Transverse colon (tissue), 4 donors: ENCODE measurements around the gene CHN1. TPM values are rescaled to one million over a fixed set of nuclear protein-coding genes. Genes with fewer than 3 reads are reported as not detected.

ENCODE experiments used
- DNase-seq: peaks from one replicate; pipeline ENCODE4 v3.0.0-alpha.2; 2019
- H3K27ac ChIP-seq, 4 donors: fragments of 200-600 bp; sonication (generic); 2 replicates each; pipeline ENCODE4 v1.5.1; 2016 to 2018; ENCODE audit warnings: inconsistent platforms in 4 of 4
- H3K27me3 ChIP-seq: fragments of 200-600 bp; sonication (generic); 2 replicates; pipeline ENCODE4 v1.5.1; 2017; ENCODE audit warnings: inconsistent platforms
- H3K36me3 ChIP-seq, 4 donors: fragments of 200-600 bp; sonication (generic); 2 replicates each; pipeline ENCODE4 v1.5.1; 2017 to 2019; ENCODE audit warnings: inconsistent platforms in 4 of 4
- H3K4me1 ChIP-seq, 4 donors: fragments of 200-600 bp; sonication (generic); 2 replicates each; pipeline ENCODE4 v1.5.1; 2017 to 2020; ENCODE audit warnings: inconsistent platforms in 4 of 4
- H3K4me3 ChIP-seq, 4 donors: fragments of 200-600 bp; sonication (generic); 1 replicate in 1 of 4; 2 replicates in 3 of 4; pipeline versions ENCODE4 v1.5.1 to v1.6.1; 2017 to 2019; ENCODE audit warnings: inconsistent platforms in 4 of 4
- H3K9me3 ChIP-seq, 2 donors: fragments of 200-600 bp; sonication (generic); 2 replicates each; pipeline ENCODE4 v1.5.1; 2017 to 2019; ENCODE audit warnings: inconsistent platforms in 2 of 2
- EP300 ChIP-seq: sonication (generic); formaldehyde crosslinking; IDR thresholded peaks from one replicate; pipeline ENCODE4 v1.6.1; 2017; ENCODE audit warnings: antibody characterized with exemption, low read depth
- POLR2A ChIP-seq: fragments of 450-650 bp; IDR thresholded peaks from one replicate; pipeline ENCODE4 v1.6.1; 2016; ENCODE audit warnings: antibody characterized with exemption, mild to moderate bottlenecking, moderate library complexity
- POLR2AphosphoS5 ChIP-seq, 3 donors: sonication (generic); formaldehyde crosslinking; IDR thresholded peaks; one replicate each; pipeline ENCODE4 v1.6.1; 2016; ENCODE audit warnings: antibody characterized with exemption in 3 of 3
- WGBS, 2 donors: methylation state at CpG; one replicate each; pipeline ENCODE4 v1.1.5; 2018; ENCODE audit warnings: low coverage in 1 of 2; 5-methylcytosine and 5-hydroxymethylcytosine counted together
- in situ Hi-C, 4 donors: fragments of 200-750 bp; cut with MboI; loops; one replicate each; pipeline versions ENCODE4 v1.15.0 to v1.15.1; 2017; ENCODE audit warnings: low sequenced_read_pairs in 3 of 4, low pct_ligation_motif_present in 1 of 4, low pct_unique_long_range_greater_than_20kb in 1 of 4
- intact Hi-C: fragments of 100-400 bp; cut with DNase I; formaldehyde crosslinking; loops from one replicate; pipeline ENCODE4 v1.15.1; 2023; ENCODE audit warnings: low total_unique reads
- total RNA-seq, 4 donors: library from RNA; depleted of rRNA; stranded (reverse); fragments of >200 nt; gene quantifications; one replicate each; pipeline ENCODE4 v1.1.0, GENCODE V29; 2016
- TF ChIP-seq, protein P1 (sequence below), 5 experiments: fragments of 200-600 bp in 3 of 5; fragments of 450-650 bp in 2 of 5; sonication (generic) in 3 of 5; IDR thresholded peaks; 1 replicate in 2 of 5; 2 replicates in 3 of 5; pipeline ENCODE4 v1.5.1; 2016 to 2017; ENCODE audit warnings: antibody characterized with exemption in 5 of 5, inconsistent platforms in 3 of 5, mild to moderate bottlenecking in 2 of 5, moderate library complexity in 1 of 5

Gene CHN1
- total RNA-seq, 4 donors from 2014 or later: 1.6 to 3.2 (median 3.0) TPM; not detected in 1

DNA sequence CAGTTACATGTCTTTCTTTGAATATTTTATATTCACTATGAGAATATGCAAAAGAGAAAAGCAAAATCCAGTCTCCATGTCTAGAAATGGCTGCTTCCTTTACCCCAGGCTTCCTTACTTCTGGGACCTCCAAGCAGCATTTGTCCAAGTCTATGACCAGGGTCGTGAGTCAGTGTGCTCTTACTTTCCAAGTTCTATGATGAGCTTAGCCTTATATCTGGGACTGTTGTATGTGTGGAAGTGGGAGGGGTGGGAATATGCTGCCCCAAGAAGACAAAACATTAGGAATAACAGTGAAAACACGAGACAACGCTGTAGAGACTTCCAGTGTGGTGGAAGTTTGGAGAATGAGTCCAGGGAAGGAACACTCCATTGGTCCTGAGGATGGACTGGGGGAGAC is 219.7 kb downstream of the CHN1 start:
- intact Hi-C loops (no loop called here), in situ Hi-C loops (no loop called here)
- Histone ChIP-seq H3K9me3 (no peaks in the 10 kb centered on the region), H3K4me3 (no peak overlapping the region), H3K27me3 (no peaks in the 10 kb centered on the region), H3K36me3 (no peaks in the 10 kb centered on the region), H3K27ac (no peak overlapping the region), H3K4me1 (peaks cover 0 to 6% (median 0%) of the 10 kb centered on the region in 4 donors)
- TF ChIP-seq, protein P1, sequence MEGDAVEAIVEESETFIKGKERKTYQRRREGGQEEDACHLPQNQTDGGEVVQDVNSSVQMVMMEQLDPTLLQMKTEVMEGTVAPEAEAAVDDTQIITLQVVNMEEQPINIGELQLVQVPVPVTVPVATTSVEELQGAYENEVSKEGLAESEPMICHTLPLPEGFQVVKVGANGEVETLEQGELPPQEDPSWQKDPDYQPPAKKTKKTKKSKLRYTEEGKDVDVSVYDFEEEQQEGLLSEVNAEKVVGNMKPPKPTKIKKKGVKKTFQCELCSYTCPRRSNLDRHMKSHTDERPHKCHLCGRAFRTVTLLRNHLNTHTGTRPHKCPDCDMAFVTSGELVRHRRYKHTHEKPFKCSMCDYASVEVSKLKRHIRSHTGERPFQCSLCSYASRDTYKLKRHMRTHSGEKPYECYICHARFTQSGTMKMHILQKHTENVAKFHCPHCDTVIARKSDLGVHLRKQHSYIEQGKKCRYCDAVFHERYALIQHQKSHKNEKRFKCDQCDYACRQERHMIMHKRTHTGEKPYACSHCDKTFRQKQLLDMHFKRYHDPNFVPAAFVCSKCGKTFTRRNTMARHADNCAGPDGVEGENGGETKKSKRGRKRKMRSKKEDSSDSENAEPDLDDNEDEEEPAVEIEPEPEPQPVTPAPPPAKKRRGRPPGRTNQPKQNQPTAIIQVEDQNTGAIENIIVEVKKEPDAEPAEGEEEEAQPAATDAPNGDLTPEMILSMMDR (IDR thresholded peaks at IDR 0.05): no peak
- no peak for TF ChIP-seq EP300
- no peak for TF ChIP-seq POLR2AphosphoS5 (IDR thresholded peaks at IDR 0.05)
- no peak for TF ChIP-seq POLR2A
- WGBS, 2 donors: 73 to 78% methylated on average over 3 of the region's 3 CpGs
- DNase-seq: no peak

DNA sequence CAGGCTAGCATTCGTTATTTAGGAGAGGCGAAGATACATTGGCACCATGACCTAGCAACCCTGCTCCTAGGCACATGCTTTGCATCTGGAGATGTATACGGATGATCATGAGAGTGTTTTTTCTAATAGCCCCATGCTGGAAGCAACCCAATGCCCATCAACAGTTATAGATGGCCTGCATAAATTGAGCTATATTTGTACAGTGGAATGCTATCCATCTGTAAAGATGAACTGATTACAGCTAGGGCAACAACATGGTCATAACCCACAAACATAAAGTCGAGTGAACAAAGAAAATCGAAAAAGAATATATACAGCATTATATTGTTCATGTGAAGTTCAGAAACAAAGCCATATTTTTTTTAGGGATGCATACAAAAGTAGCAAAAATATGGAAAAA is 220.3 kb downstream of the CHN1 start:
- no peak for TF ChIP-seq EP300
- Histone ChIP-seq H3K36me3 (no peaks in the 10 kb centered on the region), H3K9me3 (no peaks in the 10 kb centered on the region), H3K4me3 (no peak overlapping the region), H3K27me3 (no peaks in the 10 kb centered on the region), H3K27ac (no peak overlapping the region), H3K4me1 (peaks cover 0 to 6% (median 0%) of the 10 kb centered on the region in 4 donors)
- in situ Hi-C loops: no loop called here
- no peak for DNase-seq
- intact Hi-C loops: no loop called here
- 80 to 86% methylated on average over 5 of the region's 5 CpGs for WGBS, 2 donors

DNA sequence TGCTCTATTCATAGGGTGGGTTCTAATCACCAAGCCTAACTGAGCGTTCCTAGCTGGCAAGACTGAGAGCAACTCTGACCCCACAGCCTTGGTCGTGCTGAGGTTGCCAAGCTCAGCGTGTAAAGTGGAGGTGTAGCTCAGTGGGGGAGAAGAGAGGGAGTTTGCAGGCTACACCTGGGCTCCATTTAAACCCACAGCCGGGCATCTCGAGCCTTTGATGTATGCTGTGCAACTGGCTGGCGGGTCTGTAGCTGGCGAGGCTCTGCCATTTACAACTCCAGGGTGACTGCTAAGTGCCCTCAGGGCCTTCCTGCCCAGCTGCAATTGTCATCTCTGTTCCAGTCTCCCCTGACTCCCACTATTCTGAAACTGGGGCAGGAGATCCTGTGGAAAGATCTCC is 220.9 kb downstream of the CHN1 start:
- no peak for DNase-seq
- no peak overlapping the region for H3K27ac ChIP-seq
- intact Hi-C loops: no loop called here
- no peaks in the 10 kb centered on the region for H3K27me3 ChIP-seq
- no peak overlapping the region for H3K4me3 ChIP-seq
- TF ChIP-seq POLR2A: no peak
- TF ChIP-seq POLR2AphosphoS5 (IDR thresholded peaks at IDR 0.05): no peak
- no peak for TF ChIP-seq EP300
- TF ChIP-seq, protein P1 (IDR thresholded peaks at IDR 0.05): no peak
- H3K4me1 ChIP-seq: peaks cover 0 to 6% (median 0%) of the 10 kb centered on the region in 4 donors
- WGBS, 2 donors: 94% methylated on average over 7 of the region's 7 CpGs; no CpG with 5 or more reads in 1 of the 2 donors
- no peaks in the 10 kb centered on the region for H3K36me3 ChIP-seq
- H3K9me3 ChIP-seq: no peaks in the 10 kb centered on the region
- in situ Hi-C loops: no loop called here

DNA sequence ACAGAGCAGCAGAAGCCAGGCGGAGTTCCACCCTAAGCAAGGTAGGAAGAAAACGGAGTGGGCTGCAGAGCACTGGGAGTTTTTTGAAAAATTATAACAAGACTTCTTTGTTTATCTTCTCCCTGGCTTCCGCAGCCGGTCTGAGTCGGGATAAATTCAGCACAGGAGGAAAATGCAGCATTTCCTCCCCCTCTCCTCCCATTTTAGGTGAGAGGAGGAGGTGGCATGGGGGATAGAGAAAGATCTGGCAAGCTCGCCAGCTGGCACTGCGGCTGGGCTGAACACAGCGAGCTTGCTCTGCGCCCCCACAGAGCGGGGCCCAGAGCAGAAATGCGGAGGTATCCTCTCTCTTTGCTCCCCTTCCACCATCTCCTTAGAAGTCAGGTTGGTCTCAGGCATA is 223.2 kb downstream of the CHN1 start:
- DNase-seq: no peak
- intact Hi-C loops: no loop called here
- WGBS, 2 donors: 75 to 88% methylated on average over 6 to 11 of the region's 11 CpGs
- peaks cover 0 to 3% (median 0%) of the 10 kb centered on the region in 4 donors for H3K4me1 ChIP-seq
- no peaks in the 10 kb centered on the region for H3K36me3 ChIP-seq
- no peak overlapping the region for H3K27ac ChIP-seq
- no peak overlapping the region for H3K4me3 ChIP-seq
- no peak for TF ChIP-seq POLR2AphosphoS5 (IDR thresholded peaks at IDR 0.05)
- TF ChIP-seq, protein P1 (IDR thresholded peaks at IDR 0.05): no peak
- TF ChIP-seq EP300: no peak
- no peak for TF ChIP-seq POLR2A
- no peaks in the 10 kb centered on the region for H3K27me3 ChIP-seq
- H3K9me3 ChIP-seq: no peaks in the 10 kb centered on the region
- in situ Hi-C loops: no loop called here

DNA sequence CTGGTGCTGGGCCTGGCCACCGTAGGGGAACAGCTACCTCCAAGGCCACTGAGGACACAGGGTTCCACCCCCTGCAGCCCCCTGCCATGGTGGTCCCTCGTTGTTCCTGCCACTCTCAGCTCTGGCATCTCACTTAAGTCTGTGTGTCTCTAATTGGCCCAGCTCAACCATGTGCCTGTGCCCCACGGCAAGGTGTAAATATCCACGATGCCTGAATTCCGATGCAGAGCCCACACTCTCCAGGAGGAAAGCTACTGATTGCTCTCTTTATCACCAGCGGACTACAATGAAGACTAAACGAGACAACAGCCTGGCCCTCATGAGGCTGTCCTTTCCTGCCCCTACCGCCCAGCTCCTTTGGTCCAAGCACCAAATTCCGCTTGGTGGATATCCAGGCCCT is 223.9 kb downstream of the CHN1 start:
- no peak overlapping the region for H3K27ac ChIP-seq
- no peak for TF ChIP-seq POLR2A
- TF ChIP-seq POLR2AphosphoS5 (IDR thresholded peaks at IDR 0.05): no peak
- TF ChIP-seq, protein P1 (IDR thresholded peaks at IDR 0.05): no peak
- TF ChIP-seq EP300: no peak
- no peaks in the 10 kb centered on the region for H3K9me3 ChIP-seq
- intact Hi-C loops: no loop called here
- H3K27me3 ChIP-seq: no peaks in the 10 kb centered on the region
- H3K4me1 ChIP-seq: peaks cover 0 to 3% (median 0%) of the 10 kb centered on the region in 4 donors
- no peaks in the 10 kb centered on the region for H3K36me3 ChIP-seq
- in situ Hi-C loops: no loop called here
- H3K4me3 ChIP-seq: no peak overlapping the region
- 79 to 90% methylated on average over 7 to 9 of the region's 9 CpGs for WGBS, 2 donors
- DNase-seq: no peak
